A673 (cell line): Measurements from ENCODE around the gene C1orf141.

Experiments
- EZH2 ChIP-seq: fragments of 200-600 bp; sonication (generic); IDR thresholded peaks from 2 replicates; pipeline ENCODE4 v1.6.1; 2017; ENCODE audit warnings: borderline replicate concordance, low read depth, mild to moderate bottlenecking, mixed read lengths, antibody characterized with exemption, low read length; ENCODE audit not compliant: poor library complexity, severe bottlenecking
- TF ChIP-seq, protein P1 (sequence below): fragments of 300-800, 200-600 bp; sonication (generic); conservative IDR thresholded peaks from 2 replicates; pipeline ENCODE4 v1.5.1; 2017; ENCODE audit warnings: low read depth, mild to moderate bottlenecking, antibody characterized with exemption, low read length, moderate library complexity, mixed read lengths

- TF ChIP-seq, protein P1, sequence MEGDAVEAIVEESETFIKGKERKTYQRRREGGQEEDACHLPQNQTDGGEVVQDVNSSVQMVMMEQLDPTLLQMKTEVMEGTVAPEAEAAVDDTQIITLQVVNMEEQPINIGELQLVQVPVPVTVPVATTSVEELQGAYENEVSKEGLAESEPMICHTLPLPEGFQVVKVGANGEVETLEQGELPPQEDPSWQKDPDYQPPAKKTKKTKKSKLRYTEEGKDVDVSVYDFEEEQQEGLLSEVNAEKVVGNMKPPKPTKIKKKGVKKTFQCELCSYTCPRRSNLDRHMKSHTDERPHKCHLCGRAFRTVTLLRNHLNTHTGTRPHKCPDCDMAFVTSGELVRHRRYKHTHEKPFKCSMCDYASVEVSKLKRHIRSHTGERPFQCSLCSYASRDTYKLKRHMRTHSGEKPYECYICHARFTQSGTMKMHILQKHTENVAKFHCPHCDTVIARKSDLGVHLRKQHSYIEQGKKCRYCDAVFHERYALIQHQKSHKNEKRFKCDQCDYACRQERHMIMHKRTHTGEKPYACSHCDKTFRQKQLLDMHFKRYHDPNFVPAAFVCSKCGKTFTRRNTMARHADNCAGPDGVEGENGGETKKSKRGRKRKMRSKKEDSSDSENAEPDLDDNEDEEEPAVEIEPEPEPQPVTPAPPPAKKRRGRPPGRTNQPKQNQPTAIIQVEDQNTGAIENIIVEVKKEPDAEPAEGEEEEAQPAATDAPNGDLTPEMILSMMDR, result no peak
- TF ChIP-seq EZH2, result no peak
Observed at GRCh38 chr1:67120855-67121619, 13.7 kb downstream of the C1orf141 start.
